Nephron progenitor cell (in vitro differentiated cells): ENCODE results near the gene PAPPA2.

Source experiments
- DNase-seq: peaks from one replicate; pipeline ENCODE4 v3.0.0; 2021
- H3K27ac Mint-ChIP-seq: 2 replicates; pipeline ENCODE4 v1.8.0; 2021; ENCODE audit warnings: mild to moderate bottlenecking, moderate library complexity, mixed read lengths
- H3K27me3 Mint-ChIP-seq: 2 replicates; pipeline ENCODE4 v1.8.0; 2021; ENCODE audit warnings: mild to moderate bottlenecking, low read depth, mixed read lengths; ENCODE audit not compliant: poor library complexity
- H3K36me3 Mint-ChIP-seq: 2 replicates; pipeline ENCODE4 v1.8.0; 2021; ENCODE audit warnings: low read depth, mixed read lengths
- H3K4me1 Mint-ChIP-seq: 2 replicates; pipeline ENCODE4 v1.8.0; 2021; ENCODE audit warnings: mixed read lengths
- H3K4me3 Mint-ChIP-seq: 2 replicates; pipeline ENCODE4 v1.8.0; 2021; ENCODE audit warnings: mild to moderate bottlenecking, moderate library complexity, mixed read lengths
- H3K9me3 Mint-ChIP-seq: 2 replicates; pipeline ENCODE4 v1.8.0; 2021; ENCODE audit warnings: mild to moderate bottlenecking, moderate library complexity, mixed read lengths
- CTCF ChIP-seq: fragments of 200-600 bp; sonication (generic); IDR thresholded peaks from 2 replicates; pipeline ENCODE4 v1.5.0; 2021; ENCODE audit warnings: antibody characterized with exemption

The PAPPA2 gene

GRCh38 chr1:176809292-176809691, 346.3 kb downstream of the PAPPA2 start:
- no peaks in the 10 kb centered on the region for H3K27me3 Mint-ChIP-seq

GRCh38 chr1:176811511-176812288, 348.7 kb downstream of the PAPPA2 start:
- Mint-ChIP-seq H3K9me3 (no peaks in the 10 kb centered on the region), H3K27ac (no peak overlapping the region), H3K4me1 (peaks cover 13% of the 10 kb centered on the region), H3K36me3 (no peaks in the 10 kb centered on the region), H3K27me3 (no peaks in the 10 kb centered on the region), H3K4me3 (no peak overlapping the region)
- TF ChIP-seq CTCF, result no peak
- no peak for DNase-seq

More at GRCh38 chr1:176809292-176809691, 346.3 kb downstream of the PAPPA2 start:
- peaks cover 7% of the 10 kb centered on the region for H3K4me1 Mint-ChIP-seq
- no peaks in the 10 kb centered on the region for H3K36me3 Mint-ChIP-seq
- H3K4me3 Mint-ChIP-seq, result no peak overlapping the region
- TF ChIP-seq CTCF, result no peak
- no peak for DNase-seq
- H3K27ac Mint-ChIP-seq, result peak overlapping the region; percentile 1
- no peaks in the 10 kb centered on the region for H3K9me3 Mint-ChIP-seq

GRCh38 chr1:176815621-176816020, 352.6 kb downstream of the PAPPA2 start:
- no peak for DNase-seq

GRCh38 chr1:176816232-176816631, 353.3 kb downstream of the PAPPA2 start:
- no peak overlapping the region for H3K27ac Mint-ChIP-seq
- no peak for DNase-seq
- H3K27me3 Mint-ChIP-seq, result no peaks in the 10 kb centered on the region
- no peaks in the 10 kb centered on the region for H3K9me3 Mint-ChIP-seq
- TF ChIP-seq CTCF, result no peak
- no peak overlapping the region for H3K4me3 Mint-ChIP-seq
- H3K4me1 Mint-ChIP-seq, result peaks cover 13% of the 10 kb centered on the region
- no peaks in the 10 kb centered on the region for H3K36me3 Mint-ChIP-seq

More at GRCh38 chr1:176815621-176816020, 352.6 kb downstream of the PAPPA2 start:
- no peak for TF ChIP-seq CTCF
- Mint-ChIP-seq H3K4me3 (no peak overlapping the region), H3K27ac (no peak overlapping the region), H3K36me3 (no peaks in the 10 kb centered on the region), H3K27me3 (no peaks in the 10 kb centered on the region), H3K4me1 (peaks cover 13% of the 10 kb centered on the region), H3K9me3 (no peaks in the 10 kb centered on the region)

GRCh38 chr1:176820391-176821031, 357.5 kb downstream of the PAPPA2 start:
- no peak for DNase-seq
- H3K27ac Mint-ChIP-seq, result no peak overlapping the region
- H3K36me3 Mint-ChIP-seq, result no peaks in the 10 kb centered on the region
- H3K4me1 Mint-ChIP-seq, result no peaks in the 10 kb centered on the region
- H3K4me3 Mint-ChIP-seq, result no peak overlapping the region
- no peaks in the 10 kb centered on the region for H3K9me3 Mint-ChIP-seq
- no peak for TF ChIP-seq CTCF
- H3K27me3 Mint-ChIP-seq, result no peaks in the 10 kb centered on the region
